ENCODE measurements around the gene RUNX2.
A peak's percentile ranks its signal among the peaks of the same experiment; 100 is the strongest.
"Not testable (repeated sequence)": the region's sequence is repeated elsewhere in the genome, so short reads cannot be mapped to it uniquely, and the experiment has no call there.

The RUNX2 gene
- total RNA-seq = 25.6 to 92.7 (median 50.5) reads per million in 9 experiments

GRCh38 chr6:45327956-45328522 is at the start of gene RUNX2:
Gene RUNX2, plus strand, starts transcription at chr6:45328330. Its CDS starts 397 bp downstream, at chr6:45328727.
- Mint-ChIP-seq H3K4me1 (ENCODE audit: low read depth in 2 of 2) (peaks cover 5 to 17% of the 10 kb centered on the region in 2 donors), H3K36me3 (ENCODE audit: insufficient read depth) (no peaks in the 10 kb centered on the region), H3K27me3 (no peaks in the 10 kb centered on the region), H3K4me3 (peak within 1 kb of the TSS; percentile 27 to 37), H3K9me3 (no peaks in the 10 kb centered on the region), H3K27ac (peak within 1 kb of the TSS; percentile 44 to 51)
- ATAC-seq (replicated peaks) (no peak), DNase-seq (no peak)

GRCh38 chr6:45278367-45278766 is 49.8 kb upstream of the RUNX2 start:
- Mint-ChIP-seq H3K36me3 (ENCODE audit: insufficient read depth) (no peaks in the 10 kb centered on the region), H3K27me3 (no peaks in the 10 kb centered on the region), H3K27ac (no peak overlapping the region), H3K9me3 (no peaks in the 10 kb centered on the region), H3K4me3 (no peak overlapping the region), H3K4me1 (ENCODE audit: low read depth in 2 of 2) (peaks cover 0 to 2% of the 10 kb centered on the region in 2 donors)
- DNase-seq = no peak
- ATAC-seq (replicated peaks) = no peak

- not testable (repeated sequence) for H3K4me1 Mint-ChIP-seq (ENCODE audit: low read depth in 2 of 2); ATAC-seq (replicated peaks); H3K36me3 Mint-ChIP-seq (ENCODE audit: insufficient read depth)
These were observed 41.4 kb upstream of the RUNX2 start for GRCh38 chr6:45286707-45287106.

GRCh38 chr6:45289751-45290514 is 38.2 kb upstream of the RUNX2 start:
- no peak for ATAC-seq (replicated peaks)
- Mint-ChIP-seq H3K4me3 (no peak overlapping the region), H3K4me1 (ENCODE audit: low read depth in 2 of 2) (peaks cover 11 to 23% of the 10 kb centered on the region in 2 donors), H3K27me3 (no peaks in the 10 kb centered on the region), H3K36me3 (ENCODE audit: insufficient read depth) (no peaks in the 10 kb centered on the region), H3K9me3 (no peaks in the 10 kb centered on the region), H3K27ac (no peak overlapping the region)
- no peak for DNase-seq

More at GRCh38 chr6:45286707-45287106, 41.4 kb upstream of the RUNX2 start:
- H3K9me3 Mint-ChIP-seq, H3K4me3 Mint-ChIP-seq, H3K27me3 Mint-ChIP-seq, DNase-seq, H3K27ac Mint-ChIP-seq: not testable (repeated sequence)

GRCh38 chr6:45293306-45293705 is 34.8 kb upstream of the RUNX2 start:
- peak overlapping the region; percentile 13 to 77 for H3K27ac Mint-ChIP-seq
- H3K36me3 Mint-ChIP-seq (ENCODE audit: insufficient read depth) = peaks cover 4% of the 10 kb centered on the region
- DNase-seq (no peak), ATAC-seq (replicated peaks) (no peak)
- peaks cover 11 to 23% of the 10 kb centered on the region in 2 donors for H3K4me1 Mint-ChIP-seq (ENCODE audit: low read depth in 2 of 2)
- no peaks in the 10 kb centered on the region for H3K9me3 Mint-ChIP-seq
- H3K27me3 Mint-ChIP-seq = no peaks in the 10 kb centered on the region
- peak overlapping the region in 1 of 2 donors; percentile 6 for H3K4me3 Mint-ChIP-seq

GRCh38 chr6:45294065-45294701 is 33.9 kb upstream of the RUNX2 start:
- peaks cover 11 to 23% of the 10 kb centered on the region in 2 donors for H3K4me1 Mint-ChIP-seq (ENCODE audit: low read depth in 2 of 2)
- not testable (repeated sequence) for ATAC-seq (replicated peaks); H3K9me3 Mint-ChIP-seq

GRCh38 chr6:45297320-45297719 is 30.8 kb upstream of the RUNX2 start:
- no peak for DNase-seq
- ATAC-seq (replicated peaks) = no peak

More at GRCh38 chr6:45294065-45294701, 33.9 kb upstream of the RUNX2 start:
- not testable (repeated sequence) for H3K36me3 Mint-ChIP-seq (ENCODE audit: insufficient read depth); H3K27me3 Mint-ChIP-seq; DNase-seq; H3K4me3 Mint-ChIP-seq
- peak overlapping the region in 1 of 2 donors; percentile 77 for H3K27ac Mint-ChIP-seq

GRCh38 chr6:45299096-45299581 is 29.0 kb upstream of the RUNX2 start:
- DNase-seq = no peak
- H3K27me3 Mint-ChIP-seq = no peaks in the 10 kb centered on the region
- peaks cover 1 to 10% of the 10 kb centered on the region in 2 donors for H3K4me1 Mint-ChIP-seq (ENCODE audit: low read depth in 2 of 2)
- H3K27ac Mint-ChIP-seq = no peak overlapping the region
- H3K36me3 Mint-ChIP-seq (ENCODE audit: insufficient read depth) = peaks cover 4% of the 10 kb centered on the region
- no peak overlapping the region for H3K4me3 Mint-ChIP-seq
- no peaks in the 10 kb centered on the region for H3K9me3 Mint-ChIP-seq
- no peak for ATAC-seq (replicated peaks)

More at GRCh38 chr6:45297320-45297719, 30.8 kb upstream of the RUNX2 start:
- no peak overlapping the region for H3K4me3 Mint-ChIP-seq
- no peaks in the 10 kb centered on the region for H3K9me3 Mint-ChIP-seq
- H3K27me3 Mint-ChIP-seq = no peaks in the 10 kb centered on the region
- peaks cover 11 to 26% of the 10 kb centered on the region in 2 donors for H3K4me1 Mint-ChIP-seq (ENCODE audit: low read depth in 2 of 2)
- H3K36me3 Mint-ChIP-seq (ENCODE audit: insufficient read depth) = peaks cover 4% of the 10 kb centered on the region
- H3K27ac Mint-ChIP-seq = no peak overlapping the region

GRCh38 chr6:45300736-45301135 is 27.4 kb upstream of the RUNX2 start:
- Mint-ChIP-seq H3K27ac (no peak overlapping the region), H3K36me3 (ENCODE audit: insufficient read depth) (peaks cover 4% of the 10 kb centered on the region), H3K4me3 (no peak overlapping the region), H3K9me3 (peaks cover 0 to 1% of the 10 kb centered on the region in 2 donors), H3K27me3 (no peaks in the 10 kb centered on the region), H3K4me1 (ENCODE audit: low read depth in 2 of 2) (peaks cover 0 to 3% of the 10 kb centered on the region in 2 donors)
- ATAC-seq (replicated peaks) (no peak), DNase-seq (no peak)

GRCh38 chr6:45301348-45302142 is 26.6 kb upstream of the RUNX2 start:
- no peaks in the 10 kb centered on the region for H3K27me3 Mint-ChIP-seq
- DNase-seq = no peak
- H3K9me3 Mint-ChIP-seq = peaks cover 0 to 7% of the 10 kb centered on the region in 2 donors
- H3K4me3 Mint-ChIP-seq = no peak overlapping the region
- H3K4me1 Mint-ChIP-seq (ENCODE audit: low read depth in 2 of 2) = peaks cover 3 to 5% of the 10 kb centered on the region in 2 donors
- peaks cover 4% of the 10 kb centered on the region for H3K36me3 Mint-ChIP-seq (ENCODE audit: insufficient read depth)
- no peak overlapping the region for H3K27ac Mint-ChIP-seq
- no peak for ATAC-seq (replicated peaks)

- H3K4me3 Mint-ChIP-seq = no peak overlapping the region
- no peak overlapping the region for H3K27ac Mint-ChIP-seq
- peaks cover 0 to 7% of the 10 kb centered on the region in 2 donors for H3K9me3 Mint-ChIP-seq
- peaks cover 3 to 5% of the 10 kb centered on the region in 2 donors for H3K4me1 Mint-ChIP-seq (ENCODE audit: low read depth in 2 of 2)
- DNase-seq = no peak
- H3K36me3 Mint-ChIP-seq (ENCODE audit: insufficient read depth) = no peaks in the 10 kb centered on the region
- no peak for ATAC-seq (replicated peaks)
- H3K27me3 Mint-ChIP-seq = no peaks in the 10 kb centered on the region
These were observed 25.3 kb upstream of the RUNX2 start for GRCh38 chr6:45302832-45303231.

GRCh38 chr6:45305546-45305945 is 22.6 kb upstream of the RUNX2 start:
- Mint-ChIP-seq H3K27me3 (no peaks in the 10 kb centered on the region), H3K4me1 (ENCODE audit: low read depth in 2 of 2) (peaks cover 16 to 18% of the 10 kb centered on the region in 2 donors), H3K9me3 (peaks cover 0 to 7% of the 10 kb centered on the region in 2 donors), H3K4me3 (no peak overlapping the region), H3K36me3 (ENCODE audit: insufficient read depth) (no peaks in the 10 kb centered on the region), H3K27ac (no peak overlapping the region)
- DNase-seq = no peak
- ATAC-seq (replicated peaks) = no peak

Data from effector memory CD8-positive, alpha-beta T cell (primary cell).